Measurements from ENCODE around the gene PTCSC3.

Gene PTCSC3

GRCh38 chr14:36208690-36209278, 32.3 kb upstream of the PTCSC3 start:
- TF ChIP-seq JUND (IDR thresholded peaks at IDR 0.05; ENCODE audit: low read depth), result no peak
- in situ Hi-C loops (cut with HindIII; ENCODE audit: low pct_unique_long_range_greater_than_20kb, low sequenced_read_pairs), result no loop called here
- DNase-seq (ENCODE audit: low read depth in 1 of 2, low spot score in 1 of 2), result no peak

GRCh38 chr14:36207500-36207899, 31.0 kb upstream of the PTCSC3 start:
- no peak for TF ChIP-seq JUND (IDR thresholded peaks at IDR 0.05; ENCODE audit: low read depth)
- in situ Hi-C loops (cut with HindIII; ENCODE audit: low pct_unique_long_range_greater_than_20kb, low sequenced_read_pairs), result no loop called here
- peak in 1 of 2 experiments; percentile 40 for DNase-seq (ENCODE audit: low read depth in 1 of 2, low spot score in 1 of 2)

GRCh38 chr14:36204461-36205073, 28.0 kb upstream of the PTCSC3 start:
- in situ Hi-C loops (cut with HindIII; ENCODE audit: low pct_unique_long_range_greater_than_20kb, low sequenced_read_pairs), result no loop called here
- TF ChIP-seq JUND (IDR thresholded peaks at IDR 0.05; ENCODE audit: low read depth), result no peak
- DNase-seq (ENCODE audit: low read depth in 1 of 2, low spot score in 1 of 2), result no peak

- DNase-seq (ENCODE audit: low read depth in 1 of 2, low spot score in 1 of 2), result no peak
- in situ Hi-C loops (cut with HindIII; ENCODE audit: low pct_unique_long_range_greater_than_20kb, low sequenced_read_pairs), result no loop called here
- TF ChIP-seq JUND (IDR thresholded peaks at IDR 0.05; ENCODE audit: low read depth), result no peak
Measured at GRCh38 chr14:36198378-36198777, 21.9 kb upstream of the PTCSC3 start.

GRCh38 chr14:36194663-36195062, 18.1 kb upstream of the PTCSC3 start:
- in situ Hi-C loops (cut with HindIII; ENCODE audit: low pct_unique_long_range_greater_than_20kb, low sequenced_read_pairs), result no loop called here
- DNase-seq (ENCODE audit: low read depth in 1 of 2, low spot score in 1 of 2), result no peak
- no peak for TF ChIP-seq JUND (IDR thresholded peaks at IDR 0.05; ENCODE audit: low read depth)

GRCh38 chr14:36192530-36192929, 16.0 kb upstream of the PTCSC3 start:
- in situ Hi-C loops (cut with HindIII; ENCODE audit: low pct_unique_long_range_greater_than_20kb, low sequenced_read_pairs), result no loop called here
- DNase-seq (ENCODE audit: low read depth in 1 of 2, low spot score in 1 of 2), result no peak
- TF ChIP-seq JUND (IDR thresholded peaks at IDR 0.05; ENCODE audit: low read depth), result no peak

GRCh38 chr14:36183402-36183801, 6.9 kb upstream of the PTCSC3 start:
- DNase-seq (ENCODE audit: low read depth in 1 of 2, low spot score in 1 of 2), result no peak
- in situ Hi-C loops (cut with HindIII; ENCODE audit: low pct_unique_long_range_greater_than_20kb, low sequenced_read_pairs), result no loop called here
- no peak for TF ChIP-seq JUND (IDR thresholded peaks at IDR 0.05; ENCODE audit: low read depth)

- in situ Hi-C loops (cut with HindIII; ENCODE audit: low pct_unique_long_range_greater_than_20kb, low sequenced_read_pairs), result no loop called here
- TF ChIP-seq JUND (IDR thresholded peaks at IDR 0.05; ENCODE audit: low read depth), result no peak
- DNase-seq (ENCODE audit: low read depth in 1 of 2, low spot score in 1 of 2), result no peak
Measured at GRCh38 chr14:36181417-36181816, 4.9 kb upstream of the PTCSC3 start.

GRCh38 chr14:36177489-36177888, 967 bp upstream of the PTCSC3 start:
- DNase-seq (ENCODE audit: low read depth in 1 of 2, low spot score in 1 of 2), result no peak
- TF ChIP-seq JUND (IDR thresholded peaks at IDR 0.05; ENCODE audit: low read depth), result no peak
- in situ Hi-C loops (cut with HindIII; ENCODE audit: low pct_unique_long_range_greater_than_20kb, low sequenced_read_pairs), result no loop called here

GRCh38 chr14:36174767-36175424, 1.6 kb downstream of the PTCSC3 start:
- in situ Hi-C loops (cut with HindIII; ENCODE audit: low pct_unique_long_range_greater_than_20kb, low sequenced_read_pairs), result no loop called here
- DNase-seq (ENCODE audit: low read depth in 1 of 2, low spot score in 1 of 2), result no peak
- no peak for TF ChIP-seq JUND (IDR thresholded peaks at IDR 0.05; ENCODE audit: low read depth)

- no peak for DNase-seq (ENCODE audit: low read depth in 1 of 2, low spot score in 1 of 2)
- no peak for TF ChIP-seq JUND (IDR thresholded peaks at IDR 0.05; ENCODE audit: low read depth)
- in situ Hi-C loops (cut with HindIII; ENCODE audit: low pct_unique_long_range_greater_than_20kb, low sequenced_read_pairs), result no loop called here
Measured at GRCh38 chr14:36173161-36173560, 3.4 kb downstream of the PTCSC3 start.

- in situ Hi-C loops (cut with HindIII; ENCODE audit: low pct_unique_long_range_greater_than_20kb, low sequenced_read_pairs), result no loop called here
- no peak for DNase-seq (ENCODE audit: low read depth in 1 of 2, low spot score in 1 of 2)
- no peak for TF ChIP-seq JUND (IDR thresholded peaks at IDR 0.05; ENCODE audit: low read depth)
Measured at GRCh38 chr14:36171607-36172006, 4.9 kb downstream of the PTCSC3 start.

GRCh38 chr14:36167431-36167830, 9.1 kb downstream of the PTCSC3 start:
- in situ Hi-C loops (cut with HindIII; ENCODE audit: low pct_unique_long_range_greater_than_20kb, low sequenced_read_pairs), result no loop called here
- no peak for DNase-seq (ENCODE audit: low read depth in 1 of 2, low spot score in 1 of 2)
- no peak for TF ChIP-seq JUND (IDR thresholded peaks at IDR 0.05; ENCODE audit: low read depth)

Measured in T47D (cell line).